K562 (cell line): ENCODE data around the gene PTPN14. TPM values are rescaled to one million over a fixed set of nuclear protein-coding genes. Genes with fewer than 3 reads are reported as not detected.
A peak's percentile ranks its signal among the peaks of the same experiment; 100 is the strongest.

Experiments
- NR1H2 ChIP-seq: sonication (generic); formaldehyde crosslinking; IDR thresholded peaks from 2 replicates; pipeline ENCODE4 v1.4.0; 2020; ENCODE audit warnings: mild to moderate bottlenecking, missing genetic modification reagents
- RAD21 ChIP-seq, 2 experiments: fragments of 250-450 bp in 1 of 2; fragments of 450-650 bp in 1 of 2; sonication (Bioruptor Pico) in 1 of 2; formaldehyde crosslinking in 1 of 2; IDR thresholded peaks in 1 of 2; conservative IDR thresholded peaks in 1 of 2; 2 replicates each; pipeline versions ENCODE4 v1.4.0 to v1.8.0; 2020 to 2022; ENCODE audit warnings: mild to moderate bottlenecking in 2 of 2, moderate library complexity in 1 of 2
- SAP30 ChIP-seq: fragments of 200-600 bp; sonication (generic); IDR thresholded peaks from 2 replicates; pipeline ENCODE4 v1.6.1; 2012; ENCODE audit warnings: borderline replicate concordance, low read depth, mild to moderate bottlenecking, moderate library complexity, low read length, control low read depth, inconsistent platforms; ENCODE audit not compliant: insufficient read depth, poor library complexity, severe bottlenecking
- SMC3 ChIP-seq: conservative IDR thresholded peaks from 2 replicates; pipeline ENCODE4 v1.6.1; 2011; ENCODE audit warnings: low read depth, low read length, improper control_type of control experiment; ENCODE audit not compliant: insufficient read depth
- SP2 ChIP-seq: IDR thresholded peaks from 2 replicates; pipeline ENCODE4 v1.6.1; 2011; ENCODE audit warnings: mild to moderate bottlenecking, low read depth, low read length, moderate library complexity; ENCODE audit not compliant: poor library complexity, severe bottlenecking; ENCODE audit errors: extremely low read depth
- ZNF785 ChIP-seq: fragments of 250-450 bp; sonication (Bioruptor Pico); IDR thresholded peaks from 2 replicates; pipeline ENCODE4 v1.4.0; 2020; ENCODE audit warnings: mild to moderate bottlenecking
- polyA plus RNA-seq, 8 experiments: library from polyadenylated mRNA; depleted of rRNA in 4 of 8; stranded (reverse) in 5 of 8; unstranded in 3 of 8; fragments of >200 nt; fragmentation: Nextera tagmentation in 2 of 8; fragmentation: Illumina TruSeq in 1 of 8; extraction: Ambion mirVana in 2 of 8; extraction: Trizol in 1 of 8; gene quantifications; 2 replicates each; pipeline versions ENCODE4 v1.2.1 to v1.2.3, GENCODE V29; 2011 to 2014; ENCODE audit warnings: inconsistent platforms in 1 of 8, missing spikeins in 1 of 8
- total RNA-seq, 7 experiments: library from RNA; depleted of rRNA in 6 of 7; stranded (reverse); fragments of >200 nt in 6 of 7; fragmentation: Illumina TruSeq in 2 of 7; extraction: Trizol in 2 of 7; gene quantifications; 2 replicates each; pipeline versions ENCODE4 v1.2.1 to v1.2.3, GENCODE V29; 2011 to 2021; ENCODE audit warnings: low replicate concordance in 1 of 7
- TF ChIP-seq, protein P1 (sequence below): fragments of 450-650 bp; formaldehyde crosslinking; IDR thresholded peaks from 2 replicates; pipeline ENCODE4 v1.4.0; 2022; ENCODE audit warnings: missing genetic modification characterization
- TF ChIP-seq, protein P2 (sequence below): fragments of 200-800 bp; sonication (Bioruptor generic); IDR thresholded peaks from 2 replicates; pipeline ENCODE4 v1.6.1; 2016; ENCODE audit warnings: missing genetic modification characterization, missing compliant biosample characterization
- TF ChIP-seq, protein P3 (sequence below), 2 experiments: fragments of 450-650 bp in 1 of 2; IDR thresholded peaks; 2 replicates each; pipeline ENCODE4 v1.6.1; 2011 to 2017; ENCODE audit warnings: low read depth in 2 of 2, antibody characterized with exemption in 1 of 2, borderline replicate concordance in 1 of 2, low read length in 1 of 2, mild to moderate bottlenecking in 1 of 2, mixed read lengths in 1 of 2; ENCODE audit not compliant: control insufficient read depth in 1 of 2
- TF ChIP-seq, protein P4 (sequence below): sonication (generic); formaldehyde crosslinking; IDR thresholded peaks from 2 replicates; pipeline ENCODE4 v1.8.0; 2023; ENCODE audit warnings: mild to moderate bottlenecking, missing genetic modification reagents

Gene PTPN14
- total and polyA plus RNA-seq, 9 of the 15 experiments (the other 6 are each of a cell fraction or from before 2014, with no cell fraction given), result 0.01 to 0.29 (median 0.04) TPM; not detected in 6

DNA sequence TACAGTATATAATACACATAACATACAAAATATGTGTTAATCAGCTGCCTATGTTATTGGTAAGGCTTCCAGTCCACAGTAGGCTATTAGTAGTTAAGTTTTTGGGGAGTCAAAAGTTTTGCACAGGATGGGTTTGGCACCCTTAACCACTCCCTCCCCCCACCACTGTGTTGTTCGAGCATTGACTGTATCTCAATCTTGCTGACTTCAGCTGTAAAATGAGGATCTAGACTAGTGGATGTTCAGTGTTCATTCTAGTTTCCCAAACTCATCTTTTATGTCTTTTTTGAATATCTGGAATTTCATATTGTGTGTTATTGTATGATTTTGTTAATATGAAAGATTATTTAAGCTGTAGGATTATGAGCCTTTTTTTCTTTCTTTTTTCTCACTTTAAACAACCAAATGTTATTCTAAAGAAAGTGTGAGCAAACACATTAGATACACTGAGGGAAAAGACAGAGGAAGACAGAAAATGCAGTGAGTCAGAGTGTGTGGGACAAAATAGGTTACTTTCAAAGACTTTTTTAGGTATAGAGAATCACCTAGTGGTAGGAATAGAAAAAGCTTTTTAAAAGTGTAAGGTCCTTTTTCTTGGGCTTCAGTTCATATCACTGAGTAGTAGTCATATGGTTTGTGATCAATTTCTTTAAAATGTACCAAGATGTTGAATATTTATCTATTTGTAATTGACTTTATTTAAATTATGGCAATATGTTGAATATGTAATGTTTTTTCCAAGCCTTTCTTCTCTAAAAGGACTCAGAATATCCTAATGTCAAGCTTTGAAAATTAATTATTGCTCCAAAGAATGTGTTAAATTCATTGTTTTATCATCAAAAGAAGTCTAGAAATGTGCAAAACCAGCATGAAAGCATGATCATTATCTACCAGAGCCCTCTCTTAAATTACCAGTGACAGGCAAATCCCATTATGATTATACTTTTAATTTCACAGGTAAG is 33.7 kb upstream of the PTPN14 start (continued):
- no peak for TF ChIP-seq NR1H2 (CRISPR knock-in tag)
- TF ChIP-seq RAD21 (CRISPR knock-in tag; conservative IDR thresholded peaks at IDR 0.05 in 1 of 2, IDR thresholded peaks at IDR 0.05 in 1 of 2), result peak; percentile 70 to 80
- 0 out of 2 replicates have a peak, but pooled peaks have one; percentile 12 for TF ChIP-seq SMC3
- TF ChIP-seq, protein P1, sequence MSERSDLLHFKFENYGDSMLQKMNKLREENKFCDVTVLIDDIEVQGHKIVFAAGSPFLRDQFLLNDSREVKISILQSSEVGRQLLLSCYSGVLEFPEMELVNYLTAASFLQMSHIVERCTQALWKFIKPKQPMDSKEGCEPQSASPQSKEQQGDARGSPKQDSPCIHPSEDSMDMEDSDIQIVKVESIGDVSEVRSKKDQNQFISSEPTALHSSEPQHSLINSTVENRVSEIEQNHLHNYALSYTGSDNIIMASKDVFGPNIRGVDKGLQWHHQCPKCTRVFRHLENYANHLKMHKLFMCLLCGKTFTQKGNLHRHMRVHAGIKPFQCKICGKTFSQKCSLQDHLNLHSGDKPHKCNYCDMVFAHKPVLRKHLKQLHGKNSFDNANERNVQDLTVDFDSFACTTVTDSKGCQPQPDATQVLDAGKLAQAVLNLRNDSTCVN, result no peak
- no peak for TF ChIP-seq ZNF785 (CRISPR knock-in tag)
- TF ChIP-seq SAP30, result no peak
- no peak for TF ChIP-seq SP2
- TF ChIP-seq, protein P2, sequence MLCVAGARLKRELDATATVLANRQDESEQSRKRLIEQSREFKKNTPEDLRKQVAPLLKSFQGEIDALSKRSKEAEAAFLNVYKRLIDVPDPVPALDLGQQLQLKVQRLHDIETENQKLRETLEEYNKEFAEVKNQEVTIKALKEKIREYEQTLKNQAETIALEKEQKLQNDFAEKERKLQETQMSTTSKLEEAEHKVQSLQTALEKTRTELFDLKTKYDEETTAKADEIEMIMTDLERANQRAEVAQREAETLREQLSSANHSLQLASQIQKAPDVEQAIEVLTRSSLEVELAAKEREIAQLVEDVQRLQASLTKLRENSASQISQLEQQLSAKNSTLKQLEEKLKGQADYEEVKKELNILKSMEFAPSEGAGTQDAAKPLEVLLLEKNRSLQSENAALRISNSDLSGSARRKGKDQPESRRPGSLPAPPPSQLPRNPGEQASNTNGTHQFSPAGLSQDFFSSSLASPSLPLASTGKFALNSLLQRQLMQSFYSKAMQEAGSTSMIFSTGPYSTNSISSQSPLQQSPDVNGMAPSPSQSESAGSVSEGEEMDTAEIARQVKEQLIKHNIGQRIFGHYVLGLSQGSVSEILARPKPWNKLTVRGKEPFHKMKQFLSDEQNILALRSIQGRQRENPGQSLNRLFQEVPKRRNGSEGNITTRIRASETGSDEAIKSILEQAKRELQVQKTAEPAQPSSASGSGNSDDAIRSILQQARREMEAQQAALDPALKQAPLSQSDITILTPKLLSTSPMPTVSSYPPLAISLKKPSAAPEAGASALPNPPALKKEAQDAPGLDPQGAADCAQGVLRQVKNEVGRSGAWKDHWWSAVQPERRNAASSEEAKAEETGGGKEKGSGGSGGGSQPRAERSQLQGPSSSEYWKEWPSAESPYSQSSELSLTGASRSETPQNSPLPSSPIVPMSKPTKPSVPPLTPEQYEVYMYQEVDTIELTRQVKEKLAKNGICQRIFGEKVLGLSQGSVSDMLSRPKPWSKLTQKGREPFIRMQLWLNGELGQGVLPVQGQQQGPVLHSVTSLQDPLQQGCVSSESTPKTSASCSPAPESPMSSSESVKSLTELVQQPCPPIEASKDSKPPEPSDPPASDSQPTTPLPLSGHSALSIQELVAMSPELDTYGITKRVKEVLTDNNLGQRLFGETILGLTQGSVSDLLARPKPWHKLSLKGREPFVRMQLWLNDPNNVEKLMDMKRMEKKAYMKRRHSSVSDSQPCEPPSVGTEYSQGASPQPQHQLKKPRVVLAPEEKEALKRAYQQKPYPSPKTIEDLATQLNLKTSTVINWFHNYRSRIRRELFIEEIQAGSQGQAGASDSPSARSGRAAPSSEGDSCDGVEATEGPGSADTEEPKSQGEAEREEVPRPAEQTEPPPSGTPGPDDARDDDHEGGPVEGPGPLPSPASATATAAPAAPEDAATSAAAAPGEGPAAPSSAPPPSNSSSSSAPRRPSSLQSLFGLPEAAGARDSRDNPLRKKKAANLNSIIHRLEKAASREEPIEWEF, result no peak
- TF ChIP-seq, protein P3, sequence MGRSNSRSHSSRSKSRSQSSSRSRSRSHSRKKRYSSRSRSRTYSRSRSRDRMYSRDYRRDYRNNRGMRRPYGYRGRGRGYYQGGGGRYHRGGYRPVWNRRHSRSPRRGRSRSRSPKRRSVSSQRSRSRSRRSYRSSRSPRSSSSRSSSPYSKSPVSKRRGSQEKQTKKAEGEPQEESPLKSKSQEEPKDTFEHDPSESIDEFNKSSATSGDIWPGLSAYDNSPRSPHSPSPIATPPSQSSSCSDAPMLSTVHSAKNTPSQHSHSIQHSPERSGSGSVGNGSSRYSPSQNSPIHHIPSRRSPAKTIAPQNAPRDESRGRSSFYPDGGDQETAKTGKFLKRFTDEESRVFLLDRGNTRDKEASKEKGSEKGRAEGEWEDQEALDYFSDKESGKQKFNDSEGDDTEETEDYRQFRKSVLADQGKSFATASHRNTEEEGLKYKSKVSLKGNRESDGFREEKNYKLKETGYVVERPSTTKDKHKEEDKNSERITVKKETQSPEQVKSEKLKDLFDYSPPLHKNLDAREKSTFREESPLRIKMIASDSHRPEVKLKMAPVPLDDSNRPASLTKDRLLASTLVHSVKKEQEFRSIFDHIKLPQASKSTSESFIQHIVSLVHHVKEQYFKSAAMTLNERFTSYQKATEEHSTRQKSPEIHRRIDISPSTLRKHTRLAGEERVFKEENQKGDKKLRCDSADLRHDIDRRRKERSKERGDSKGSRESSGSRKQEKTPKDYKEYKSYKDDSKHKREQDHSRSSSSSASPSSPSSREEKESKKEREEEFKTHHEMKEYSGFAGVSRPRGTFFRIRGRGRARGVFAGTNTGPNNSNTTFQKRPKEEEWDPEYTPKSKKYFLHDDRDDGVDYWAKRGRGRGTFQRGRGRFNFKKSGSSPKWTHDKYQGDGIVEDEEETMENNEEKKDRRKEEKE (IDR thresholded peaks at IDR 0.05; ENCODE audit: borderline replicate concordance in 1 of 2, control insufficient read depth in 1 of 2, low read depth in 2 of 2, low read length in 1 of 2), result no peak
- TF ChIP-seq, protein P4, sequence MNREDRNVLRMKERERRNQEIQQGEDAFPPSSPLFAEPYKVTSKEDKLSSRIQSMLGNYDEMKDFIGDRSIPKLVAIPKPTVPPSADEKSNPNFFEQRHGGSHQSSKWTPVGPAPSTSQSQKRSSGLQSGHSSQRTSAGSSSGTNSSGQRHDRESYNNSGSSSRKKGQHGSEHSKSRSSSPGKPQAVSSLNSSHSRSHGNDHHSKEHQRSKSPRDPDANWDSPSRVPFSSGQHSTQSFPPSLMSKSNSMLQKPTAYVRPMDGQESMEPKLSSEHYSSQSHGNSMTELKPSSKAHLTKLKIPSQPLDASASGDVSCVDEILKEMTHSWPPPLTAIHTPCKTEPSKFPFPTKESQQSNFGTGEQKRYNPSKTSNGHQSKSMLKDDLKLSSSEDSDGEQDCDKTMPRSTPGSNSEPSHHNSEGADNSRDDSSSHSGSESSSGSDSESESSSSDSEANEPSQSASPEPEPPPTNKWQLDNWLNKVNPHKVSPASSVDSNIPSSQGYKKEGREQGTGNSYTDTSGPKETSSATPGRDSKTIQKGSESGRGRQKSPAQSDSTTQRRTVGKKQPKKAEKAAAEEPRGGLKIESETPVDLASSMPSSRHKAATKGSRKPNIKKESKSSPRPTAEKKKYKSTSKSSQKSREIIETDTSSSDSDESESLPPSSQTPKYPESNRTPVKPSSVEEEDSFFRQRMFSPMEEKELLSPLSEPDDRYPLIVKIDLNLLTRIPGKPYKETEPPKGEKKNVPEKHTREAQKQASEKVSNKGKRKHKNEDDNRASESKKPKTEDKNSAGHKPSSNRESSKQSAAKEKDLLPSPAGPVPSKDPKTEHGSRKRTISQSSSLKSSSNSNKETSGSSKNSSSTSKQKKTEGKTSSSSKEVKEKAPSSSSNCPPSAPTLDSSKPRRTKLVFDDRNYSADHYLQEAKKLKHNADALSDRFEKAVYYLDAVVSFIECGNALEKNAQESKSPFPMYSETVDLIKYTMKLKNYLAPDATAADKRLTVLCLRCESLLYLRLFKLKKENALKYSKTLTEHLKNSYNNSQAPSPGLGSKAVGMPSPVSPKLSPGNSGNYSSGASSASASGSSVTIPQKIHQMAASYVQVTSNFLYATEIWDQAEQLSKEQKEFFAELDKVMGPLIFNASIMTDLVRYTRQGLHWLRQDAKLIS (CRISPR knock-in tag), result no peak
